Activated naive CD8-positive, alpha-beta T cell (primary cell): Measurements from ENCODE around the gene CCDC30.
"Not testable (repeated sequence)": the region's sequence is repeated elsewhere in the genome, so short reads cannot be mapped to it uniquely, and the experiment has no call there.

Experiments
- H3K27ac Mint-ChIP-seq: one replicate; pipeline ENCODE4 v1.8.0; 2021; ENCODE audit warnings: mixed read lengths
- H3K27me3 Mint-ChIP-seq: one replicate; pipeline ENCODE4 v1.8.0; 2021; ENCODE audit warnings: mixed read lengths
- H3K36me3 Mint-ChIP-seq: one replicate; pipeline ENCODE4 v1.8.0; 2021; ENCODE audit warnings: mixed read lengths
- H3K4me1 Mint-ChIP-seq: one replicate; pipeline ENCODE4 v1.8.0; 2021; ENCODE audit warnings: low read depth, mixed read lengths
- H3K4me3 Mint-ChIP-seq: one replicate; pipeline ENCODE4 v1.8.0; 2021; ENCODE audit warnings: mild to moderate bottlenecking, mixed read lengths
- H3K9me3 Mint-ChIP-seq: one replicate; pipeline ENCODE4 v1.8.0; 2021; ENCODE audit warnings: low read depth, mixed read lengths

CCDC30 gene

DNA sequence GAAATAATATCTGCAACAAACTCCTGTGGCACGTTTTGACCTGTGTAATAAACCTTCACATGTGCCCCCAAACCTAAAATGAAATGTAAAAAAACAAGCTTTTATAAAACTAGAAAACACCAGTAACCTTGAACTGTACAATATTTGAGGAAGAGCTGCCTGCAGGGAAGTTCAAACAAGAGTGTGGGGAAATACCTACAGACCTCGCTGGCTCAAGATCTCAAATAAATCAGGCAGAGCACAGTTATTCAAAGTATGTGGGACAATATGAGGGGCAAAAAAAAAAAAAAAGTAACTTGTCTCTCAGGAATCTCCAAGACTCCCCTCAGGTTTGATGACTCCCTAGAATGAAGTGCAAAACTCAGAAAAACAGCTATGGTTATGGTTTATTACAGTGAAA is 157.2 kb downstream of the CCDC30 start:
- H3K36me3 Mint-ChIP-seq: no peaks in the 10 kb centered on the region
- no peaks in the 10 kb centered on the region for H3K27me3 Mint-ChIP-seq
- no peaks in the 10 kb centered on the region for H3K9me3 Mint-ChIP-seq
- H3K4me3 Mint-ChIP-seq: no peak overlapping the region
- no peaks in the 10 kb centered on the region for H3K4me1 Mint-ChIP-seq
- no peak overlapping the region for H3K27ac Mint-ChIP-seq

DNA sequence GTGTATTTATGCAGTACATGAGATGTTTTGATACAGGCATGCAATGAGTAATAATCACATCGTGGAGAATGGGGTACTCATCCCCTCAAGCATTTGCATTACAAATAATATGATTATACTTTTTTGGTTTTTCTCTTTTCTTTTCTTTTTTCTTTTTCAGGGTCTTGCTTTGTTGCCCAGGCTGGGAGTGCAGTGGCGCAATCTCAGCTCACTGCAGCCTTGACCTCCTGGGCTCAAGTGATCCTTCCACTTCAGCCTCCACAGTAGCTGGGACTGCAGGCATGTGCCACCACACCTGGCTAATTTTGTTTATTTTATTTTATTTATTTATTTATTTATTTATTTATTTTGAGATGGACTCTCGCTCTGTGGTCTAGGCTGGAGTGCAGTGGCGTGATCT is 158.1 kb downstream of the CCDC30 start:
- not testable (repeated sequence) for H3K27ac Mint-ChIP-seq, H3K9me3 Mint-ChIP-seq, H3K4me1 Mint-ChIP-seq, H3K4me3 Mint-ChIP-seq, H3K27me3 Mint-ChIP-seq, H3K36me3 Mint-ChIP-seq

DNA sequence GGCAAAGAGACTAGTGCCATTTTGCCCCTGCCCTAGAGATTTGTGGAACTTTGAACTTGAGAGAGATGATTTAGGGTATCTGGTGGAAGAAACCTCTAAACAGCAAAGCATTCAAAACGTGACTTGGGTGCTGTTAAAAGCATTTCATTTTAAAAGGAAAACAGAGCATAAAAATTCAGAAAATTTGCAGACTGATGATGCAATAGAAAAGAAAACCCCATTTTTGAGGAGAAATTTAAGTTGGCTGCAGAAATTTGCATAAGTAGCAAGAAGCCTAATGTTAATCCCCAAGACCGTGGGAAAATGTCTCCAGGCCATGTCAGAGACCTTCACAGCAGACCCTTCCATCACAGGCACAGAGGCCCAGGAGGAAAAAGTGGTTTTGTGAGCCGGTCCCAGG is 164.1 kb downstream of the CCDC30 start:
- H3K27ac Mint-ChIP-seq, H3K9me3 Mint-ChIP-seq, H3K27me3 Mint-ChIP-seq, H3K4me3 Mint-ChIP-seq, H3K4me1 Mint-ChIP-seq: not testable (repeated sequence)
- peaks cover 13% of the 10 kb centered on the region for H3K36me3 Mint-ChIP-seq

DNA sequence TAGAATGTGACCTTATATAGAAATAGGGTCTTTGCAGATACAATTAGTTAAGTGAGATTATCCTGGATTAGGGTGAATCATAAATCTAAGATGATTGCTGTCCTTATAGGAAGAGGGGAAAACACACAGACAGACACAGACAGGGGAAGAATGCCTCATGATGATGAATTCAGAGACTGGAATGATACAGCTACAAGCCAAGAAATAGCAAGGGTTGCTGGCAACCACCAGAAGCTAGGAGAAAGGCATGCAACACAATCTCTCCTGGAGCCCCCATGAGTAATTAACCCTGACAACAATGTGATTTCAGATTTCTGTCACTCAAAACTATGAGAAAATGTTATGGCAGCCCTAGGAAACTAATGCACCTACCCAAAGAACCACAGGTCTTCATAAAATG is 176.0 kb downstream of the CCDC30 start:
- Mint-ChIP-seq H3K36me3 (no peaks in the 10 kb centered on the region), H3K27me3 (no peaks in the 10 kb centered on the region), H3K4me1 (no peaks in the 10 kb centered on the region), H3K9me3 (no peaks in the 10 kb centered on the region), H3K27ac (no peak overlapping the region), H3K4me3 (no peak overlapping the region)

DNA sequence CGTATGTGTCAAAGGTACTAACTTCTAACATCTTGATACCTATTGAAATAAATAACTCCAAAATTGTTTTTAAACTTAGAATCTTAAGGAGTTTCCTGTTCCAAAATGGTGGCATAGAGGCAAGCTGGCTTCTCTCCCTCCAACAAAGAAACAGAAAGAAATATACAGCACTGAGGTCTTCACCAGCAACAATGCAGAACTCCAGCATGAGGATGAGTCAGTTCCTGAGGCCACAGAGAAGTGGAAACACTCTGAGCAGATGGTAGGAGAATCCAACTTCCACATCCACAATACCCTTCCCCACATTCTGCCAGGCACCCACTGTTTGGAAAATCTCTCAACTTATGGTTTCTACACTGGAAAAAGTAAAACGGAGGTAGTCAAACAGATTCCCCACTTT is 183.0 kb downstream of the CCDC30 start:
- peaks cover 12% of the 10 kb centered on the region for H3K9me3 Mint-ChIP-seq
- H3K36me3 Mint-ChIP-seq: peaks cover 15% of the 10 kb centered on the region
- H3K27me3 Mint-ChIP-seq: no peaks in the 10 kb centered on the region
- H3K4me3 Mint-ChIP-seq: no peak overlapping the region
- no peak overlapping the region for H3K27ac Mint-ChIP-seq
- H3K4me1 Mint-ChIP-seq: no peaks in the 10 kb centered on the region

DNA sequence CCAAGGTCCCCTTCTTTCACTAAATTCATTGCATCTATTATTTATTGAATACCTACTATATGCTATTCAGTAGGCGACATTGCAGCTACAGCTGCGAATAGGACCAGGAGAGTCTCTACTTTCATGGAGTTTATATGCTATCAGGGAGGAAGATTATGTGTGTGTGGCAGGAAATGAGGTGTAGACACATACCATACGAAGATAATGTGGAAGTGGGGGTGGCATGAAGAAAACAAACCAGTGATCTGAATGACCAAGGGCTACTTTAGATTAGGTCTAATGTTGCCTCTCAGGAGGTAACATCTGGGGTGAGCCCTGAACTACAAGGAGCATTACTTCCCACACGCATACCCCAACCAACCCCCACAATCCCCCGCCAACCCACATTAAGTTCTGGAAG is 194.1 kb downstream of the CCDC30 start:
- Mint-ChIP-seq H3K27ac (peak overlapping the region; percentile 95), H3K27me3 (no peaks in the 10 kb centered on the region), H3K4me3 (peak overlapping the region; percentile 99), H3K4me1 (peaks cover 44% of the 10 kb centered on the region), H3K9me3 (no peaks in the 10 kb centered on the region), H3K36me3 (peaks cover 12% of the 10 kb centered on the region)

DNA sequence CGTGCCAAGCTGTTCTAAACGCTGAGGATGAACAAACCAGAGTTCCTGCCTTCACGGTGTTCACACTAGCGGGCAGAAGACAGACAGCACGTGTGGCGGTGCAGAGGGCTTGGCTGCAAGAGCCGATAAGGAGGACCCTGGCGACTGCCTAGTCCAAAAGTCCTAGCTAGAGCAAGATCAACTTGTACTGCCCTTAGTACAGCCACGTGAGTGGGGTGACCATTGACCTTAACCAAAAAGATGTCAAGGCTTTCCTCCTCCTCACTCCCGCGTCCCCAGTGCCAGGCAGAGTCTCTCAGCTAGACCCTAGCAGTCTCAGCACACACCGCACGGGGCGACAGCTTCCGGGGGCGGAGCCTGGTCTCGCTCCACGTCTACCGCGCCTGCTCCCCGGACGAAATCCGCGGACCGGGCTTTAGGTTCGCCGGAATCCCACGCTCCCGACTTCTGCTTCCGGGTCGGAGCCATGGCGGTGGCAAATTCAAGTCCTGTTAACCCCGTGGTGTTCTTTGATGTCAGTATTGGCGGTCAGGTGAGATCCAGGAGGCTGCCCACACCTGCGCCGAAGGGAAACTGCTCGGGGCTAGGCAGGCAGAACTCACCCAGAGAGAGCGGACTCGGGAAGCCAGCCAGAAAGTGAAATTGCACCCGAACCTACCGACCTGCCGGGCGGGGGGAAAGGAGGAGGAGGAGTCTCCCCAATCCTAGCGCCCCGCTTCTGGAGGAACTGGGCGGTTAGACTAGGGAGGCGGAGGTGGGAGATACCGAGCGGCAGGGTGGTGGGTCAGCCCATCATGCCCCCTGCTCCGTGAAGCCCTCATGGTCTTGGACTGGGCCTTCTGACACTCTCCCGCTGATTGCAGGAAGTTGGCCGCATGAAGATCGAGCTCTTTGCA is 195.1 kb downstream of the CCDC30 start, which contains the start of gene PPIH:
Gene PPIH (plus strand): TSS at position 443 of the 896 bp plus-strand sequence. CDS start 24 bp downstream, at position 467.
- H3K36me3 Mint-ChIP-seq: peaks cover 12% of the 10 kb centered on the region
- no peaks in the 10 kb centered on the region for H3K27me3 Mint-ChIP-seq
- peaks cover 44% of the 10 kb centered on the region for H3K4me1 Mint-ChIP-seq
- peak within 1 kb of the TSS; percentile 99 for H3K4me3 Mint-ChIP-seq
- no peaks in the 10 kb centered on the region for H3K9me3 Mint-ChIP-seq
- peak within 1 kb of the TSS; percentile 95 for H3K27ac Mint-ChIP-seq

DNA sequence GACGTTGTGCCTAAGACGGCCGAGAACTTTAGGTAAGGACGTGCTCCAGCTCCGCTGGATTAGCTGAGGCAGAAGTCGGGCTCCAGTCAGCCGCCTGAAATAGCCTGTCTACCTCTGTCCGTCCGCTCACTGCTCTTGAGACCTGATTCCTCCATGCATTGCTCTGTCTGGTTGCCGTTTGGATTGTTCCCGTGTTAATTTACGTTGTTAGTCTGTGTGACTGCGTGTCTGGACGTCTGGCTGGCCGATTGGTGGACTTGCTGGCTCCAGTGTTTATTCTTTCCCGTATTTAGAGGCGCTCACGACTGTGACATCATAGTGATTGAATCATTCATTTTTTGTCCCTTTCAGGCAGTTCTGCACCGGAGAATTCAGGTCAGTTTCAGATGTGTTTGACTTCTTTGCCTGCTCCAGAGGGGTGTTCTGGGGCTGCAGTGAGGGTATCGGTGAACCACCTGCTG is 195.8 kb downstream of the CCDC30 start:
- peaks cover 44% of the 10 kb centered on the region for H3K4me1 Mint-ChIP-seq
- no peaks in the 10 kb centered on the region for H3K27me3 Mint-ChIP-seq
- peak overlapping the region; percentile 95 for H3K27ac Mint-ChIP-seq

DNA sequence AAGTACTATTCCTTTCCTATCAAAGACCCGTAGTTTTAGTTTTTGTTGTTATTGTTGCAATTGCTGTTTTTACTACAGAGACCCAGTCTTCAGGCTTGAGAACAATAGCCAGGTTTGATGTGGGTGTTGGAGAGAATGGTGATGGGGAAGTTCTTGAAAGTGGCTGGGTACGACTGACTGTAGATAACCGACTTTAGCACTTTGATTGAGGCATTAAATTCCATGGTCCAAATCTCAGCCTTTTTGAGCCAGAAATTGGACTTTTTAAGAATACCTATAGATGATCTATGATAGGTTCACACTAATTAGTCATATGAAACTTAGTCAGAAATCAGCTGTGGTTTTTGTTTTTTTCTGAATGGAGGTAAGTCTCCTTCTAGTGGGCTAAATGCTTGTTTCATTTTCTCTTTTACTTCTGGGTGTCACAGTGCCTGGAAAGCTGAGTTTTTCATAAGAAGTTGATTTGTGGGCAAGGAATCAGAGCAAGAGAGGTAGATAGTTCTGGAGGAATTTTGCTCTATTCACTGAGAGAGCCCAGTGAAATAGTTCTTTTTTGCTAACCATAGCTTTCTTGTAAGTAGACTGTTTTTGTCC is 197.9 kb downstream of the CCDC30 start:
- no peaks in the 10 kb centered on the region for H3K9me3 Mint-ChIP-seq
- peaks cover 21% of the 10 kb centered on the region for H3K36me3 Mint-ChIP-seq
- H3K4me1 Mint-ChIP-seq: peaks cover 44% of the 10 kb centered on the region
- H3K27ac Mint-ChIP-seq: peak overlapping the region; percentile 75
- H3K27me3 Mint-ChIP-seq: no peaks in the 10 kb centered on the region
- peak overlapping the region; percentile 66 for H3K4me3 Mint-ChIP-seq

More for the DNA sequence above, 195.8 kb downstream of the CCDC30 start:
- peaks cover 15% of the 10 kb centered on the region for H3K36me3 Mint-ChIP-seq
- no peaks in the 10 kb centered on the region for H3K9me3 Mint-ChIP-seq
- H3K4me3 Mint-ChIP-seq: peak overlapping the region; percentile 99

DNA sequence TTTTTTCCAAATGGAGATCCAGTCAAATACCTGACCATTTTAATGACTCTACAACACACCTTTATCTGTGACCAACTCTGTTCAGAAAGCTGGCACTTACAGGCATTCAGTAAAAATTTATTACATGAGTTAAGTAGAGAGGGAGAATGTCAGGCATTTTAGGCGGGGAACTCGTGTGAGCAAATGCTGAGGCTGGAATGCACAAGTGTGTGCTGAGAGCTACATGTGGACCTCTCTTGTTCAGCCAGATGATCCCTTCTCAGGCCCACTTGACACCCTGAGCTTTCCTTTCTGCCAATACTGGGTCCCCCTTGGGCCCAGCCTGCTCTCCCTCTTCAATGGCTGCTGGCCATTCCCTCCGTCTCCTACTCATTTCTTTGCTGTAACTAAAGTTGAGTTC is 206.8 kb downstream of the CCDC30 start:
- peaks cover 16% of the 10 kb centered on the region for H3K36me3 Mint-ChIP-seq
- H3K4me3 Mint-ChIP-seq: no peak overlapping the region
- no peaks in the 10 kb centered on the region for H3K9me3 Mint-ChIP-seq
- H3K27ac Mint-ChIP-seq: no peak overlapping the region
- H3K27me3 Mint-ChIP-seq: no peaks in the 10 kb centered on the region
- no peaks in the 10 kb centered on the region for H3K4me1 Mint-ChIP-seq

DNA sequence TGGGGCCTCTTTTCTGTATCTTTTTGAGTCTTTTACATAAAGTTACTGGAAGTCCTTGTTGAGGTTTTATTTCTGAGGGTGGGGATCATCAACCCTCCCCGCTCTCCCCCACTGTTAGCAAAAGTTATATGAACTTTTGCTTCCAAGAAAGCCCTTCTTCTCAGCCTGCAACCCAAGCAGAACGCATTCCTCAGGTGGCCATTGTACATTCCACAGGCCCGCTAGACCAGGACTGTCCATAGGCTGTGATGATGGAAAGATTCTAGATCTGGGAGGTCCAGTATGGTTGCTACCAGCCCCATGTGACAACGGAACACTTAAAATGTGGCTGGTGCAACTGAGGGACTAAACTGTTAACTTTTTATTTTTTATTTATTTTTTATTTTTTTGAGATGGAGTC is 207.3 kb downstream of the CCDC30 start:
- peaks cover 19% of the 10 kb centered on the region for H3K36me3 Mint-ChIP-seq
- no peaks in the 10 kb centered on the region for H3K4me1 Mint-ChIP-seq
- H3K9me3 Mint-ChIP-seq: no peaks in the 10 kb centered on the region
- H3K4me3 Mint-ChIP-seq: no peak overlapping the region
- H3K27ac Mint-ChIP-seq: no peak overlapping the region
- no peaks in the 10 kb centered on the region for H3K27me3 Mint-ChIP-seq

DNA sequence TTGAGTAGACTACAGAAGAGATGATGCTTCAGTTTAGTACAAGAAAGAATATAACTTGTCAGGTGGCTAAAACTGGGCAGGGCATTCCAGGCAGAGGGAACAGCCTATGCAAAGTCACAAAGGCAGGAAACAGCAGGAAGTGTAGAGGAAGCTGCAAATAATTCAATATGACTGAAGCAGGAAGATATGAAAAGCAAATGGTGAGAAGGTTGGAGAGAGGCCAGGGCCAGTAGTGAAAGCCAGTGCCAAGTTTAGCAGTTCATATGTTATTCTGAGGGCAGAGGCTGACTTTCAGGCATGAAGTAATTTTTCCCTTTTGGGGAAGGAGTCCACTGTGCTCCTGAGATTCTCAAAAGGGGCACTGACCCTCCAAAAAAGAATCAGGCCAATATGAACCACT is 211.1 kb downstream of the CCDC30 start:
- Mint-ChIP-seq H3K27ac (no peak overlapping the region), H3K27me3 (no peaks in the 10 kb centered on the region), H3K36me3 (peaks cover 11% of the 10 kb centered on the region), H3K4me1 (no peaks in the 10 kb centered on the region), H3K9me3 (no peaks in the 10 kb centered on the region), H3K4me3 (no peak overlapping the region)

DNA sequence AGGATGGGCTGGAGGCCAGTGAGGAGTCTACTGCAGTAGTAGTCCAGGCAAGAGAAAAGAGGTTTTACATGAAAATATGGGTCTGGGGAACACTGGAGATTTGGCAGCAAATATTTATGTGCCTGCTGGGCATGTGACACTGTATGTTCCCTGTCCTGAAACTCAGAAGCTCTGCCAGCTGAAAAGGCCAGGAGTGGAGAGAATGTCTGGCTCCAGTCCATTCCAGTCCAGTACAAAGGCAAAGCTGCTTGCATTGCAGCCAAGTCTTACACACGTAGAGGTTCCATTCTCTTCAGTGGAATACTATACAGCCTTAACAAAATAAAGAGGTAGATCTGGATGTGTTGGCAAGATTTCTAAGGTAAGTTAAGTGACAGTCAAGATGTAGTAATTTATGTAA is 211.6 kb downstream of the CCDC30 start:
- no peaks in the 10 kb centered on the region for H3K4me1 Mint-ChIP-seq
- H3K36me3 Mint-ChIP-seq: peaks cover 9% of the 10 kb centered on the region
- no peaks in the 10 kb centered on the region for H3K9me3 Mint-ChIP-seq
- no peak overlapping the region for H3K4me3 Mint-ChIP-seq
- no peaks in the 10 kb centered on the region for H3K27me3 Mint-ChIP-seq
- H3K27ac Mint-ChIP-seq: peak overlapping the region; percentile 46

DNA sequence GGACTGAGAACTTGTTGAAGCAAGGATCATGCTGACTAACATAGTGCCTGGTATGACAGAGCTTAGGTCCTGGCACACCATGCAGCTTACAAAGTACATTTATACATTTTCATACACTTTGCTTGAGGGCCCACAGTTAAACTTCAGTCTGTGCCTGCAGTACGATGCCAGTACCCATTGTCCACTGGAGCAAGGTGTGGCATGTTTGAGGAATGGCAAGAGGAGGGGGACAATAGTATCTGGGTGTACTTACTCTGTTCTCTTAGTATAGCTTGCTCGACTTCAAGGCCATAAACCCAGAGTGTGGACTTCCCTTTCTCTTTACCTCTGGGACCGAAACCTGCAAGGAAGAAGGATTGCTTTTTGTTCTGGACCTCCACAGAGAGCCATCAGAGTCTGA is 212.4 kb downstream of the CCDC30 start:
- Mint-ChIP-seq H3K36me3 (peaks cover 9% of the 10 kb centered on the region), H3K4me1 (peaks cover 8% of the 10 kb centered on the region), H3K27me3 (no peaks in the 10 kb centered on the region), H3K27ac (no peak overlapping the region), H3K4me3 (no peak overlapping the region), H3K9me3 (no peaks in the 10 kb centered on the region)

DNA sequence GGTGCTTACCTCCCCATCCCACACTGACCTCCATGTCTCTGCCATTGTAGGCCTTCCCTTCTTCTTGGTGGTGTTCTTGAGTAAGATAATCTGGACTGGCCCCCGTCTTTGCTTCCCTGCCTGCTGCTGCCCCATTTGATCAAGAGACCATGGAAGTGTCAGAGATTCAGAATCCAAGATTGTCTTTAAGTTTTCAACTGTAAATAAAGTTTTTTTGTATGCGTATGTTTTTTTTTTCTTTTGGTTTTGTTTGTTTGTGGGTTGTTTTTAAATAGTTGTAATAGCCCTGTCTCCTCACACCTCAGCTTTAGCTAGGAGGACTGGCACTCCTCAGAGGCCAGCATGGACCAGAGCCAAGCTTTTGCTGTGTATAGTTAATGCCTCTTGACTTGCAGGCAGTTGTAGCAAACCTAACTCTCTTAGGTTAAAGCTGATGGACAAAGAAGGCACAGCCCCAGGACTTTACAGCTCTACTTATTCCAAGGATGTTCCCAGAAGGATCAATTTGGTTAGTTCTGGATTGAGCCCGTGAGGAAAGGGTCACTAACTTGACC is 213.5 kb downstream of the CCDC30 start:
- Mint-ChIP-seq H3K9me3 (no peaks in the 10 kb centered on the region), H3K4me3 (no peak overlapping the region), H3K27ac (no peak overlapping the region), H3K36me3 (peaks cover 9% of the 10 kb centered on the region), H3K27me3 (no peaks in the 10 kb centered on the region), H3K4me1 (peaks cover 18% of the 10 kb centered on the region)
